ENCODE results near the gene RWDD2A.

- TF ChIP-seq ZNF223 (tag by site-specific recombination; IDR thresholded peaks at IDR 0.05) (no peak), ZSCAN18 (tag by site-specific recombination; IDR thresholded peaks at IDR 0.05) (no peak), CTCF (tag by site-specific recombination; IDR thresholded peaks at IDR 0.05) (no peak), ZNF292 (tag by site-specific recombination; IDR thresholded peaks at IDR 0.05; ENCODE audit: borderline replicate concordance, low read depth) (no peak), ZNF639 (tag by site-specific recombination; IDR thresholded peaks at IDR 0.05) (no peak)
These were observed 25.4 kb upstream of the RWDD2A start for GRCh38 chr6:83167726-83168278.
